Left cardiac atrium (tissue), 2 donors: Measurements from ENCODE around the gene DOLK. TPM values are rescaled to one million over a fixed set of nuclear protein-coding genes. Genes with fewer than 3 reads are reported as not detected.

Experiments used
- total RNA-seq, 2 donors: library from RNA; stranded (reverse); fragmentation: NEBNext Ultra II Directional; extraction: Animal tissue kit (Norgen Biotek cat#: 25700); gene quantifications; one replicate each; pipeline ENCODE4 v1.2.1, GENCODE V29; 2021
- donor health status: DM: no; HTN: yes; CAD: no; lungs with severe emphysema.
- donor health status: DM: yes; HTN: yes; CAD: no.

The DOLK gene
- total RNA-seq, 2 donors from 2014 or later = 9.3 to 11.3 TPM

Other genes with a start within 250 kb of the DOLK start
- gene PKN3, start 245.1 kb downstream of the DOLK start, total RNA-seq = 10 to 100 TPM in 1 of 2 donors, 1 to 10 TPM in 1; 6.2 to 11.2 TPM
- 10 to 100 TPM in 1 of 2 donors, 1 to 10 TPM in 1; 8.3 to 13.8 TPM for gene ZDHHC12, start 223.5 kb downstream of the DOLK start, total RNA-seq
- 10 to 100 TPM; 36.6 to 37.0 TPM for gene ZER1, start 175.7 kb downstream of the DOLK start, total RNA-seq
- 10 to 100 TPM; 15.7 to 16.9 TPM for gene TBC1D13, start 160.3 kb downstream of the DOLK start, total RNA-seq
- gene ENDOG, start 129.1 kb downstream of the DOLK start, total RNA-seq = 10 to 100 TPM; 58.5 to 61.8 TPM
- 10 to 100 TPM; 18.5 to 20.9 TPM for gene SPOUT1, start 117.8 kb downstream of the DOLK start, total RNA-seq
- 10 to 100 TPM; 10.4 to 10.8 TPM for gene KYAT1, start 65.7 kb downstream of the DOLK start, total RNA-seq
- gene LRRC8A, start 65.5 kb downstream of the DOLK start, total RNA-seq = 10 to 100 TPM; 23.7 to 47.8 TPM
- 10 to 100 TPM; 21.4 to 28.2 TPM for gene PHYHD1, start 26.6 kb downstream of the DOLK start, total RNA-seq
- gene NUP188, start 96 bp upstream of the DOLK start, total RNA-seq = 10 to 100 TPM; 14.8 to 30.0 TPM
- gene SH3GLB2, start 80.7 kb upstream of the DOLK start, total RNA-seq = 10 to 100 TPM; 35.5 to 39.6 TPM
- gene MIGA2, start 89.0 kb upstream of the DOLK start, total RNA-seq = 10 to 100 TPM; 31.8 to 36.3 TPM
- gene DOLPP1, start 133.5 kb upstream of the DOLK start, total RNA-seq = 1 to 10 TPM; 4.5 to 5.0 TPM
- gene CRAT, start 163.2 kb upstream of the DOLK start, total RNA-seq = 10 to 100 TPM; 58.4 to 61.1 TPM
- 100 to 1,000 TPM; 113 to 131 TPM for gene PTPA, start 163.8 kb upstream of the DOLK start, total RNA-seq
- gene IER5L, start 230.7 kb upstream of the DOLK start, total RNA-seq = 10 to 100 TPM in 1 of 2 donors, 1 to 10 TPM in 1; 5.4 to 13.1 TPM